Adrenal gland (tissue), 5 donors: ENCODE data around the gene ASPHD1.

Source experiments
- CTCF ChIP-seq, 6 experiments: fragments of 450-650 bp in 4 of 6; fragments of 200-600 bp in 2 of 6; sonication (generic) in 1 of 6; IDR thresholded peaks; 1 replicate in 5 of 6; 2 replicates in 1 of 6; pipeline versions ENCODE4 v1.5.1 to v1.8.0; 2016 to 2021; ENCODE audit warnings: antibody characterized with exemption in 6 of 6, mild to moderate bottlenecking in 2 of 6, moderate library complexity in 1 of 6
- POLR2A ChIP-seq, 2 donors: fragments of 450-650 bp; IDR thresholded peaks; one replicate each; pipeline ENCODE4 v1.6.1; 2017; ENCODE audit warnings: antibody characterized with exemption in 2 of 2, mild to moderate bottlenecking in 2 of 2, moderate library complexity in 1 of 2
- donor health status: DM: no; HTN: no; CAD: no.

- TF ChIP-seq CTCF (IDR thresholded peaks at IDR 0.05) (no peak), POLR2A (IDR thresholded peaks at IDR 0.05) (no peak)
Measured at GRCh38 chr16:29947897-29948296, 47.6 kb downstream of the ASPHD1 start.
